Heart left ventricle (tissue), 13 donors: Measurements from ENCODE around the gene SNX1.

Experiments used
- POLR2A ChIP-seq, 2 donors: fragments of 450-650 bp; IDR thresholded peaks; one replicate each; pipeline ENCODE4 v1.6.1; 2017; ENCODE audit warnings: antibody characterized with exemption in 2 of 2, mild to moderate bottlenecking in 2 of 2, moderate library complexity in 2 of 2
- TF ChIP-seq, protein P1 (sequence below), 12 donors: fragments of 200-600 bp; sonication (generic) in 4 of 12; IDR thresholded peaks; one replicate each; pipeline versions ENCODE4 v1.5.0 to v1.8.0; 2018 to 2022; ENCODE audit warnings: antibody characterized with exemption in 12 of 12, mild to moderate bottlenecking in 5 of 12
- donor health status: ischemic (EF 13 %, LVEDD 7.1; RV severe dilation, severe dysfunction).
- donor health status: DM: no; HTN: yes; CAD: no.
- donor health status: DM: no; HTN: no; CAD: no.
- donor health status: ischemic (EF 25% LVEDD 6.9; RV normal size, moderate dysfunction).
- donor health status: ischemic (EF 25% LVEDD 5.7; RV mildly dilated, moderate dysfunction).
- donor health status: ischemic (EF 35%, LVEDD 5.7; RV mildly dilated, moderate dysfunction).
- donor health status: nonischemic (EF 11% LVEDD 7.7; RV severe dilation, severe dysfunction).
- donor health status: DM: yes; HTN: yes; CAD: no.
- donor health status: PGD.
- donor health status: ischemic (EF 29% LVEDD 5.4; RV normal size, mild dysfunction).
- donor health status: nonischemic (EF 23%, LVEDD 6.1; RV moderate dilation, normal function).

GRCh38 chr15:64117759-64118487 lies 22.1 kb downstream of the SNX1 start:
- TF ChIP-seq, protein P1, sequence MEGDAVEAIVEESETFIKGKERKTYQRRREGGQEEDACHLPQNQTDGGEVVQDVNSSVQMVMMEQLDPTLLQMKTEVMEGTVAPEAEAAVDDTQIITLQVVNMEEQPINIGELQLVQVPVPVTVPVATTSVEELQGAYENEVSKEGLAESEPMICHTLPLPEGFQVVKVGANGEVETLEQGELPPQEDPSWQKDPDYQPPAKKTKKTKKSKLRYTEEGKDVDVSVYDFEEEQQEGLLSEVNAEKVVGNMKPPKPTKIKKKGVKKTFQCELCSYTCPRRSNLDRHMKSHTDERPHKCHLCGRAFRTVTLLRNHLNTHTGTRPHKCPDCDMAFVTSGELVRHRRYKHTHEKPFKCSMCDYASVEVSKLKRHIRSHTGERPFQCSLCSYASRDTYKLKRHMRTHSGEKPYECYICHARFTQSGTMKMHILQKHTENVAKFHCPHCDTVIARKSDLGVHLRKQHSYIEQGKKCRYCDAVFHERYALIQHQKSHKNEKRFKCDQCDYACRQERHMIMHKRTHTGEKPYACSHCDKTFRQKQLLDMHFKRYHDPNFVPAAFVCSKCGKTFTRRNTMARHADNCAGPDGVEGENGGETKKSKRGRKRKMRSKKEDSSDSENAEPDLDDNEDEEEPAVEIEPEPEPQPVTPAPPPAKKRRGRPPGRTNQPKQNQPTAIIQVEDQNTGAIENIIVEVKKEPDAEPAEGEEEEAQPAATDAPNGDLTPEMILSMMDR (IDR thresholded peaks at IDR 0.05) = no peak
- no peak for TF ChIP-seq POLR2A (IDR thresholded peaks at IDR 0.05)
